Measurements from ENCODE around the gene SPATA16.
"Not testable (repeated sequence)": the region's sequence is repeated elsewhere in the genome, so short reads cannot be mapped to it uniquely, and the experiment has no call there.

Gene SPATA16

GRCh38 chr3:173025941-173026340, 115.1 kb downstream of the SPATA16 start:
- no peak overlapping the region for H3K4me2 ChIP-seq (ENCODE audit: low read length)
- no peaks in the 10 kb centered on the region for H3K4me1 ChIP-seq
- H3K27ac ChIP-seq: no peak overlapping the region
- H3K9ac ChIP-seq: no peak overlapping the region
- H2AFZ ChIP-seq: no peak overlapping the region
- no peaks in the 10 kb centered on the region for H3K9me3 ChIP-seq (ENCODE audit: control insufficient read depth, low read length)
- no peaks in the 10 kb centered on the region for H3K36me3 ChIP-seq (ENCODE audit: control insufficient read depth, insufficient read depth, low read length)
- TF ChIP-seq CTCF (IDR thresholded peaks at IDR 0.05): no peak
- no peaks in the 10 kb centered on the region for H3K27me3 ChIP-seq (ENCODE audit: control insufficient read depth, insufficient read depth, low read length)
- no peaks in the 10 kb centered on the region for H3K79me2 ChIP-seq
- H3K4me3 ChIP-seq (ENCODE audit: low read depth, low read length): no peak overlapping the region

GRCh38 chr3:173021547-173022185, 119.4 kb downstream of the SPATA16 start:
- Histone ChIP-seq H3K27ac (no peak overlapping the region), H3K27me3 (ENCODE audit: control insufficient read depth, insufficient read depth, low read length) (no peaks in the 10 kb centered on the region), H2AFZ (no peak overlapping the region), H3K4me2 (ENCODE audit: low read length) (no peak overlapping the region), H3K79me2 (no peaks in the 10 kb centered on the region), H3K4me3 (ENCODE audit: low read depth, low read length) (no peak overlapping the region), H3K9me3 (ENCODE audit: control insufficient read depth, low read length) (no peaks in the 10 kb centered on the region), H3K9ac (no peak overlapping the region), H3K4me1 (no peaks in the 10 kb centered on the region), H3K36me3 (ENCODE audit: control insufficient read depth, insufficient read depth, low read length) (no peaks in the 10 kb centered on the region)
- no peak for TF ChIP-seq CTCF (IDR thresholded peaks at IDR 0.05)

- not testable (repeated sequence) for H3K9me3 ChIP-seq (ENCODE audit: control insufficient read depth, low read length); H3K36me3 ChIP-seq (ENCODE audit: control insufficient read depth, insufficient read depth, low read length); H3K27ac ChIP-seq; H3K4me1 ChIP-seq; H3K9ac ChIP-seq; H3K4me2 ChIP-seq (ENCODE audit: low read length); H3K79me2 ChIP-seq; H2AFZ ChIP-seq; H3K27me3 ChIP-seq (ENCODE audit: control insufficient read depth, insufficient read depth, low read length); H3K4me3 ChIP-seq (ENCODE audit: low read depth, low read length)
Measured at GRCh38 chr3:173020128-173020527, 120.9 kb downstream of the SPATA16 start.

- H3K27me3 ChIP-seq (ENCODE audit: control insufficient read depth, insufficient read depth, low read length): no peaks in the 10 kb centered on the region
- no peaks in the 10 kb centered on the region for H3K36me3 ChIP-seq (ENCODE audit: control insufficient read depth, insufficient read depth, low read length)
- TF ChIP-seq CTCF (IDR thresholded peaks at IDR 0.05): no peak
- no peak overlapping the region for H3K9ac ChIP-seq
- no peak overlapping the region for H3K4me2 ChIP-seq (ENCODE audit: low read length)
- H2AFZ ChIP-seq: no peak overlapping the region
- H3K9me3 ChIP-seq (ENCODE audit: control insufficient read depth, low read length): no peaks in the 10 kb centered on the region
- H3K27ac ChIP-seq: no peak overlapping the region
- no peaks in the 10 kb centered on the region for H3K79me2 ChIP-seq
- H3K4me1 ChIP-seq: no peaks in the 10 kb centered on the region
- H3K4me3 ChIP-seq (ENCODE audit: low read depth, low read length): no peak overlapping the region
Measured at GRCh38 chr3:173019378-173019777, 121.7 kb downstream of the SPATA16 start.

GRCh38 chr3:173018758-173019157, 122.3 kb downstream of the SPATA16 start:
- no peaks in the 10 kb centered on the region for H3K79me2 ChIP-seq
- no peak overlapping the region for H3K9ac ChIP-seq
- H3K27me3 ChIP-seq (ENCODE audit: control insufficient read depth, insufficient read depth, low read length): no peaks in the 10 kb centered on the region
- TF ChIP-seq CTCF (IDR thresholded peaks at IDR 0.05): no peak
- no peaks in the 10 kb centered on the region for H3K9me3 ChIP-seq (ENCODE audit: control insufficient read depth, low read length)
- no peak overlapping the region for H2AFZ ChIP-seq
- no peaks in the 10 kb centered on the region for H3K36me3 ChIP-seq (ENCODE audit: control insufficient read depth, insufficient read depth, low read length)
- H3K4me2 ChIP-seq (ENCODE audit: low read length): no peak overlapping the region
- H3K4me1 ChIP-seq: no peaks in the 10 kb centered on the region
- no peak overlapping the region for H3K27ac ChIP-seq
- no peak overlapping the region for H3K4me3 ChIP-seq (ENCODE audit: low read depth, low read length)
